Measurements from ENCODE around the gene PCDH9.

- TF ChIP-seq FOXP2 (optimal IDR thresholded peaks at IDR 0.05; ENCODE audit: control extremely low read depth, extremely low read length, insufficient read depth), result no peak
- no peak for TF ChIP-seq POLR2AphosphoS5 (IDR thresholded peaks at IDR 0.05; ENCODE audit: borderline replicate concordance, low read depth, low read length)
- no peak for TF ChIP-seq EZH2 (IDR thresholded peaks at IDR 0.05)
Measured at GRCh38 chr13:66414066-66414800, 815.9 kb downstream of the PCDH9 start.
